T-helper 2 cell treated with Interferon-gamma antibody and Interleukin-4, amounts not matched to agents 100 ng/mL and 5 ng/mL, for 36 hours (primary cell): ENCODE results near the gene LZTS2. TPM values are rescaled to one million over a fixed set of nuclear protein-coding genes. Genes with fewer than 3 reads are reported as not detected.
"Not testable (repeated sequence)": the region's sequence is repeated elsewhere in the genome, so short reads cannot be mapped to it uniquely, and the experiment has no call there.

Experiments used
- intact Hi-C: fragments of 100-400 bp; cut with micrococcal nuclease; formaldehyde crosslinking; loops from one replicate; pipeline ENCODE4 v1.15.1; 2023
- total RNA-seq: library from RNA; stranded (reverse); gene quantifications from 2 replicates; pipeline ENCODE4 v1.2.3, GENCODE V29; 2022

Gene LZTS2
- total RNA-seq, 1 donor from 2014 or later: 15.9 TPM

- intact Hi-C loops: loop anchor here (1.0 kb wide), 1 partner anchor 32 kb away; the partner anchor contains the start of gene LZTS2
Measured at GRCh38 chr10:101031128-101031795, 31.7 kb downstream of the LZTS2 start, which contains the start of the genes PDZD7 and SFXN3. PDZD7 (minus strand) TSS chr10:101031129; CDS start chr10:101030219, 910 bp downstream. SFXN3 (plus strand) TSS chr10:101031234; CDS start chr10:101034695, 3,461 bp downstream.

GRCh38 chr10:101031796-101032636 is 32.4 kb downstream of the LZTS2 start:
- intact Hi-C loops: loop anchor here (1.0 to 2.0 kb wide), 5 partner anchors 10 to 119 kb away; partner anchors contain the start of genes LZTS2 and SLF2

GRCh38 chr10:101032637-101033224 is 33.1 kb downstream of the LZTS2 start:
- intact Hi-C loops: loop anchor here (1.0 to 2.0 kb wide), 4 partner anchors 10 to 120 kb away; partner anchors contain the start of gene SLF2

- intact Hi-C loops: loop anchor here (2.0 kb wide), 2 partner anchors 14 to 120 kb away; partner anchors contain the start of gene SLF2
Measured at GRCh38 chr10:101033276-101033675, 33.7 kb downstream of the LZTS2 start.

GRCh38 chr10:101034404-101034803 is 34.8 kb downstream of the LZTS2 start:
- intact Hi-C loops: not testable (repeated sequence)

GRCh38 chr10:101035314-101035713 is 35.7 kb downstream of the LZTS2 start:
- intact Hi-C loops: no loop called here

- intact Hi-C loops: no loop called here
Measured at GRCh38 chr10:101035916-101036702, 36.5 kb downstream of the LZTS2 start.

- intact Hi-C loops: no loop called here
Measured at GRCh38 chr10:101036726-101037125, 37.1 kb downstream of the LZTS2 start.

- intact Hi-C loops: no loop called here
Measured at GRCh38 chr10:101038484-101038883, 38.9 kb downstream of the LZTS2 start.

- intact Hi-C loops: loop anchor here (5.0 kb wide), 1 partner anchor 102 kb away; no protein-coding TSS in a partner anchor
Measured at GRCh38 chr10:101040061-101040460, 40.5 kb downstream of the LZTS2 start.

GRCh38 chr10:101040851-101041250 is 41.2 kb downstream of the LZTS2 start:
- intact Hi-C loops: loop anchor here (5.0 kb wide), 1 partner anchor 101 kb away; no protein-coding TSS in a partner anchor

- intact Hi-C loops: loop anchor here (5.0 kb wide), 1 partner anchor 101 kb away; no protein-coding TSS in a partner anchor
Measured at GRCh38 chr10:101041252-101041761, 41.7 kb downstream of the LZTS2 start.

- intact Hi-C loops: loop anchor here (1.0 to 5.0 kb wide), 3 partner anchors 10 to 100 kb away; no protein-coding TSS in a partner anchor
Measured at GRCh38 chr10:101042118-101042517, 42.5 kb downstream of the LZTS2 start.

- intact Hi-C loops: loop anchor here (1.0 to 5.0 kb wide), 3 partner anchors 11 to 99 kb away; no protein-coding TSS in a partner anchor
Measured at GRCh38 chr10:101042667-101043362, 43.2 kb downstream of the LZTS2 start.

GRCh38 chr10:101043363-101043707 is 43.7 kb downstream of the LZTS2 start:
- intact Hi-C loops: loop anchor here (5.0 kb wide), 1 partner anchor 99 kb away; no protein-coding TSS in a partner anchor

GRCh38 chr10:101044117-101044516 is 44.5 kb downstream of the LZTS2 start:
- intact Hi-C loops: loop anchor here (5.0 kb wide), 1 partner anchor 98 kb away; no protein-coding TSS in a partner anchor

- intact Hi-C loops: no loop called here
Measured at GRCh38 chr10:101046332-101047238, 47.0 kb downstream of the LZTS2 start.

- intact Hi-C loops: no loop called here
Measured at GRCh38 chr10:101047268-101047667, 47.7 kb downstream of the LZTS2 start.
